SH-SY5Y (cell line): Measurements from ENCODE around the gene CFAP299.

ENCODE experiments used
- GATA2 ChIP-seq: IDR thresholded peaks from 2 replicates; pipeline ENCODE4 v1.6.1; 2011; ENCODE audit warnings: mild to moderate bottlenecking, low read depth, low read length
- GATA3 ChIP-seq: IDR thresholded peaks from 2 replicates; pipeline ENCODE4 v1.6.1; 2011; ENCODE audit warnings: low read depth, mild to moderate bottlenecking, low read length, moderate library complexity

GRCh38 chr4:80417019-80417418 is 81.5 kb downstream of the CFAP299 start:
- TF ChIP-seq GATA2, result no peak
- no peak for TF ChIP-seq GATA3
